GM19372 (cell line): Measurements from ENCODE around the gene HAUS8.

Source experiments
- ATAC-seq: cut with Tn5 transposase; IDR thresholded peaks from one replicate; pipeline ENCODE4 v1.9.1; 2021; ENCODE audit warnings: mild to moderate bottlenecking, low read depth, moderate library complexity; ENCODE audit not compliant: unreplicated experiment

HAUS8 gene

GRCh38 chr19:17002455-17002854 lies 72.8 kb downstream of the HAUS8 start:
- no peak for ATAC-seq

GRCh38 chr19:17001603-17002183 lies 73.6 kb downstream of the HAUS8 start:
- ATAC-seq = no peak
